Retinal pigment epithelial cell (primary cell): ENCODE data around the gene ACOX3.

Experiments used
- DNase-seq: peaks from one replicate; pipeline ENCODE4 v3.0.0-alpha.2; 2010; ENCODE audit warnings: low read depth
- H3K4me3 ChIP-seq: 2 replicates; pipeline ENCODE4 v1.5.1; 2011; ENCODE audit warnings: mild to moderate bottlenecking, low read length, control low read depth, moderate library complexity
- TF ChIP-seq, protein P1 (sequence below): conservative IDR thresholded peaks from 2 replicates; pipeline ENCODE4 v1.5.1; 2011; ENCODE audit warnings: low read depth, low read length, control low read depth, inconsistent platforms

The ACOX3 gene

DNA sequence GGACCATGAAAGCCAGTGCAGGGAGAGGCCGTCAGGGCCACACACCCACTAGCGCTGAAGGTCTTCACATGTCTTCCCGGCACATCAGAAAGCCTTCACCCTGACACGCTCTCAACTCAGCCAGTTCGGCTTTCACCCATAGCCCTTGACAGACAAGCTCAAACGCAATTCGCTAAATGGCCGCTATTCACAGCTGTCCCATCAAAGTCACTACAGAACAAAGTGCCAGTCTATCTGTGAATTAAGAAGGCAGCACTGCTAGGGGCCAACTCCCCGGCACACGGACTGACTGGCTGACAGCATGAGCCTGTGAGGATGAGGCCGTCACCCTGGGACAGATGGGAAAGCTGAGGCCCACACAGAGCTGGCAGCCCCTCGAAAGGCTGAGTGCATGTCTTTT, 45.7 kb downstream of the ACOX3 start:
- no peak overlapping the region for H3K4me3 ChIP-seq
- DNase-seq: no peak
- TF ChIP-seq, protein P1, sequence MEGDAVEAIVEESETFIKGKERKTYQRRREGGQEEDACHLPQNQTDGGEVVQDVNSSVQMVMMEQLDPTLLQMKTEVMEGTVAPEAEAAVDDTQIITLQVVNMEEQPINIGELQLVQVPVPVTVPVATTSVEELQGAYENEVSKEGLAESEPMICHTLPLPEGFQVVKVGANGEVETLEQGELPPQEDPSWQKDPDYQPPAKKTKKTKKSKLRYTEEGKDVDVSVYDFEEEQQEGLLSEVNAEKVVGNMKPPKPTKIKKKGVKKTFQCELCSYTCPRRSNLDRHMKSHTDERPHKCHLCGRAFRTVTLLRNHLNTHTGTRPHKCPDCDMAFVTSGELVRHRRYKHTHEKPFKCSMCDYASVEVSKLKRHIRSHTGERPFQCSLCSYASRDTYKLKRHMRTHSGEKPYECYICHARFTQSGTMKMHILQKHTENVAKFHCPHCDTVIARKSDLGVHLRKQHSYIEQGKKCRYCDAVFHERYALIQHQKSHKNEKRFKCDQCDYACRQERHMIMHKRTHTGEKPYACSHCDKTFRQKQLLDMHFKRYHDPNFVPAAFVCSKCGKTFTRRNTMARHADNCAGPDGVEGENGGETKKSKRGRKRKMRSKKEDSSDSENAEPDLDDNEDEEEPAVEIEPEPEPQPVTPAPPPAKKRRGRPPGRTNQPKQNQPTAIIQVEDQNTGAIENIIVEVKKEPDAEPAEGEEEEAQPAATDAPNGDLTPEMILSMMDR: no peak

DNA sequence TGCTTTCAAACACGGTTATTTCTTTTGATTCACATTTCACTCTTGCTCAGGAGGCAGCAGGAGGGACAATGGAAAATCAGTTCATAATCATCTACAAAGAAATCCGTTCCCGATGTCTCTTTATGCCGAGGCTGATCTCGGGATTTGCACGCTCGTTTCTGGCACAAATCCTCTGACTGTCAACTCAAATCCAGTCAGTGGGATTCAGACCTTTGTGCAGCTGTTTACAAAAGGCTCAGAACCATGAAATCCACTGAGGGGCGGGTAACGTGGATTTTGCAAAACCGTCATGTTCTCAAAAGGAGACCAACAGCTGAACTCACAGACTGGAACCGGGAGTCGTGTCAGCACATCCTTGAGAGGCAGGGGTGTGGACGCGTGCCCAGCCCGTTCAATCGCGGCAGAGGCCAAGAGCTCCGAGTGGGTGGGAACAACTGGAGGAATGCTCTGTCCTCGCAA, 46.4 kb downstream of the ACOX3 start:
- no peak overlapping the region for H3K4me3 ChIP-seq
- TF ChIP-seq, protein P1: no peak
- DNase-seq: peak; percentile 55

GRCh38 chr4:8393593-8394038, 46.9 kb downstream of the ACOX3 start:
- TF ChIP-seq, protein P1: peak; percentile 23
- peak; percentile 88 for DNase-seq
- H3K4me3 ChIP-seq: no peak overlapping the region

DNA sequence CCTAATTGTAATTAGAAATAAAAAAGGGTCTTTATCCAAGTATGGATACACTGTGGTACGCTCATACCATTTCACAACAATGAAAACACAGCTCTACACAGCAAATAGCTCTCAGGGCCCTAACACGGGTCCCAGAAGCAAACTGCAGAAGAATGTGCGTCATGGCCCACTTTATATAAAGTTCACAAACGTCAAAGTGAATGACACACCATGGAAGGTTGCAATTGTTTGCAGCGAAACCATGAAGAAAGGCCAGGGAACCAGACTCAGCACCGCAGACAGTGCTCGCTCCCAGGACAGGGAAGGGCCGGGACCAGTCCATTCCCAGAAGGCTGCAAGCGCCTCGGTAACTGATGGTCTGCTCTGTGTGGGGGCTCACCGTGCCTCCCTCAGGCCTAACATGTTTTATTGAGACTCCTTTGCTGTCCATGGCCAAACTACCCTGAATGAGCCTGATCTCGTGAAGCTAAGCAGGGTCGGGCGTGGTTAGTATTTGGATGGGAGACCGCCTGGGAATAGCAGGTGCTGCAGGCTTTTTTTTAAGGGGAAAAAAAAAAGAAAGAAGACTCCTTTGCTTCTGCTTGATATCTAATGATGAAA, 47.8 kb downstream of the ACOX3 start:
- TF ChIP-seq, protein P1: no peak
- no peak overlapping the region for H3K4me3 ChIP-seq
- no peak for DNase-seq

- TF ChIP-seq, protein P1: no peak
- no peak for DNase-seq
- H3K4me3 ChIP-seq: no peak overlapping the region
Measured at GRCh38 chr4:8391972-8392371, 48.6 kb downstream of the ACOX3 start.

DNA sequence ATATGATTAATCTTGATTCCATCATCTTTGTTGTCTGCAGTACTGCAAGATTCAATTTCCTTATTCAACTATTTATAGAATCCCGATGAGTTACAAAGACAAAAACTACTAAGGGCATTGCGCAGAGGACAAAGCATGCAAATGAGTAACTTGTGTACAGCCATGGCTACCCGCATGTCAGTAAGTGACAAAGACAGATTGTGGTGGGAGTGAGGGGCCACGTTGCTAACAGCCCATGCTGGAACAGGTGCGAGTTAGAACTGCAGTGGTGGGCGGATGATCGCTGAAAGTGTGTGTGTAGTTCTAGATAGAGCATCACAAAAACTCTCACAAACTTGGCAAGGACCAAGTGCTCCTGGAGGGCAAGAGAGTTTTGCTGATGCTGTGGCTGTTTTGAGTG, 49.5 kb downstream of the ACOX3 start:
- DNase-seq: no peak
- TF ChIP-seq, protein P1: no peak
- no peak overlapping the region for H3K4me3 ChIP-seq

GRCh38 chr4:8390577-8390976, 49.9 kb downstream of the ACOX3 start:
- H3K4me3 ChIP-seq: no peak overlapping the region
- TF ChIP-seq, protein P1: no peak
- no peak for DNase-seq
